IMR-90 (cell line): ENCODE measurements around the gene UTY. TPM values are rescaled to one million over a fixed set of nuclear protein-coding genes. Genes with fewer than 3 reads are reported as not detected.

Source experiments
- ATAC-seq: fragments of 200-7000 bp; cut with Tn5 transposase; 2 replicates; pipeline ENCODE4 v1.9.1; 2020; ENCODE audit warnings: low read depth, mild to moderate bottlenecking, moderate library complexity
- BruUV-seq: library from RNA; stranded (reverse); fragments of 400-500 nt; replicated peaks from 2 replicates; lab custom pipeline; 2021; lab: Mats Ljungman, UMichigan
- CTCF ChIA-PET: fragments of 300-600 bp; formaldehyde crosslinking; extraction: SDS; loops from one replicate; lab custom pipeline; 2021; ENCODE audit warnings: antibody characterized with exemption; lab: Yijun Ruan, JAX
- POLR2A ChIA-PET: fragments of 300-600 bp; sonication (Branson Sonifier 250); formaldehyde crosslinking; loops from one replicate; lab custom pipeline; 2022; ENCODE audit warnings: antibody characterized with exemption; ENCODE audit not compliant: unreplicated experiment; lab: Charles Lee
- DNase-seq: peaks from one replicate; pipeline ENCODE4 v3.0.0; 2013
- H2AFZ ChIP-seq: replicated peaks from 2 replicates; pipeline ENCODE3; 2013; ENCODE audit warnings: low read length, mild to moderate bottlenecking; ENCODE audit not compliant: poor library complexity
- H2AK5ac ChIP-seq: 2 replicates; pipeline ENCODE4 v1.6.1; 2013; ENCODE audit warnings: low read depth, low read length, inconsistent platforms
- H2AK9ac ChIP-seq: replicated peaks from 2 replicates; pipeline ENCODE3; 2013; ENCODE audit warnings: mild to moderate bottlenecking, low read depth, low read length, moderate library complexity; ENCODE audit not compliant: poor library complexity
- H2BK120ac ChIP-seq: 2 replicates; pipeline ENCODE4 v1.6.1; 2013; ENCODE audit warnings: low read depth, low read length, inconsistent platforms
- H2BK15ac ChIP-seq: 3 replicates; pipeline ENCODE4 v1.6.1; 2013; ENCODE audit warnings: low read depth, low read length, inconsistent platforms
- H2BK20ac ChIP-seq: 2 replicates; pipeline ENCODE4 v1.6.1; 2013; ENCODE audit warnings: low read depth, mild to moderate bottlenecking, inconsistent platforms, low read length, moderate library complexity
- H2BK5ac ChIP-seq: 2 replicates; pipeline ENCODE4 v1.6.1; 2013; ENCODE audit warnings: mild to moderate bottlenecking, low read depth, low read length, inconsistent platforms; ENCODE audit not compliant: poor library complexity, severe bottlenecking
- H3K14ac ChIP-seq: replicated peaks from 2 replicates; pipeline ENCODE4 v1.6.1; 2013; ENCODE audit warnings: low read depth, low read length, inconsistent platforms
- H3K18ac ChIP-seq: 2 replicates; pipeline ENCODE4 v1.6.1; 2013; ENCODE audit warnings: low read depth, low read length, control low read depth
- H3K23ac ChIP-seq: 2 replicates; pipeline ENCODE4 v1.6.1; 2013; ENCODE audit warnings: low read depth, low read length, inconsistent platforms
- H3K27ac ChIP-seq: 2 replicates; pipeline ENCODE4 v1.5.1; 2013; ENCODE audit warnings: mild to moderate bottlenecking, control low read depth, low read length; ENCODE audit not compliant: insufficient read depth
- H3K27me3 ChIP-seq: 2 replicates; pipeline ENCODE4 v1.6.1; 2013; ENCODE audit warnings: low read length; ENCODE audit not compliant: control insufficient read depth, insufficient read depth
- H3K36me3 ChIP-seq: 2 replicates; pipeline ENCODE4 v1.6.1; 2013; ENCODE audit warnings: low read length, mixed read lengths; ENCODE audit not compliant: control insufficient read depth, insufficient read depth
- H3K4ac ChIP-seq: 2 replicates; pipeline ENCODE4 v1.6.1; 2013; ENCODE audit warnings: low read depth, low read length, inconsistent platforms
- H3K4me1 ChIP-seq: 2 replicates; pipeline ENCODE4 v1.6.1; 2013; ENCODE audit warnings: low read length, mixed read lengths; ENCODE audit not compliant: control insufficient read depth, insufficient read depth
- H3K4me2 ChIP-seq: 2 replicates; pipeline ENCODE4 v1.6.1; 2013; ENCODE audit warnings: low read depth, mild to moderate bottlenecking, control low read depth, low read length, moderate library complexity
- H3K4me3 ChIP-seq: 2 replicates; pipeline ENCODE4 v1.5.1; 2013; ENCODE audit warnings: low read depth, mild to moderate bottlenecking, control low read depth, low read length, moderate library complexity; ENCODE audit not compliant: insufficient read depth
- H3K56ac ChIP-seq: 2 replicates; pipeline ENCODE4 v1.6.1; 2013; ENCODE audit warnings: low read length, inconsistent platforms; ENCODE audit not compliant: insufficient read depth; ENCODE audit errors: extremely low read depth
- H3K79me1 ChIP-seq, 2 experiments: 2 replicates each; pipeline ENCODE4 v1.6.1; 2013; ENCODE audit warnings: low read length in 2 of 2, inconsistent platforms in 1 of 2, low read depth in 1 of 2
- H3K9ac ChIP-seq: 2 replicates; pipeline ENCODE4 v1.6.1; 2013; ENCODE audit warnings: low read depth, low read length, control low read depth
- H3K9me1 ChIP-seq: 2 replicates; pipeline ENCODE4 v1.6.1; 2013; ENCODE audit warnings: low read length, inconsistent platforms; ENCODE audit not compliant: insufficient read depth
- H3K9me3 ChIP-seq: 2 replicates; pipeline ENCODE4 v1.6.1; 2013; ENCODE audit warnings: low read length; ENCODE audit not compliant: control insufficient read depth, insufficient read depth
- H4K20me1 ChIP-seq: 2 replicates; pipeline ENCODE4 v1.6.1; 2013; ENCODE audit warnings: low read length, inconsistent platforms; ENCODE audit not compliant: insufficient read depth
- H4K5ac ChIP-seq: 2 replicates; pipeline ENCODE4 v1.6.1; 2013; ENCODE audit warnings: mild to moderate bottlenecking, low read depth, low read length, control low read depth
- H4K8ac ChIP-seq, 2 experiments: 2 replicates each; pipeline ENCODE4 v1.6.1; 2013; ENCODE audit warnings: low read depth in 2 of 2, low read length in 2 of 2, control low read depth in 1 of 2, inconsistent platforms in 1 of 2
- H4K91ac ChIP-seq: 2 replicates; pipeline ENCODE4 v1.6.1; 2013; ENCODE audit warnings: low read depth, low read length, inconsistent platforms; ENCODE audit not compliant: insufficient read depth
- CHD1 ChIP-seq: IDR thresholded peaks from 2 replicates; pipeline ENCODE4 v1.6.1; 2012; ENCODE audit warnings: low read depth, low read length, improper control_type of control experiment
- FOS ChIP-seq: fragments of 150-350 bp; IDR thresholded peaks from 2 replicates; pipeline ENCODE4 v1.6.1; 2016; ENCODE audit warnings: low read depth, low read length
- RFX5 ChIP-seq: IDR thresholded peaks from 2 replicates; pipeline ENCODE4 v1.8.0; 2012; ENCODE audit warnings: low read depth, mild to moderate bottlenecking, low read length, moderate library complexity
- WGBS, 2 experiments: methylation state at CpG; one replicate each; pipeline versions ENCODE4 v1.1.5 to v1.1.7; 2013; ENCODE audit warnings: missing lambda C conversion rate in 2 of 2; ENCODE audit not compliant: insufficient read length in 1 of 2; ENCODE audit errors: extremely low coverage in 2 of 2; 5-methylcytosine and 5-hydroxymethylcytosine counted together
- dilution Hi-C: fragments of 300-500 bp; cut with HindIII; formaldehyde crosslinking; loops from one replicate; pipeline ENCODE4 v1.14.3; 2018; ENCODE audit warnings: low sequenced_read_pairs; ENCODE audit not compliant: unreplicated experiment
- in situ Hi-C: fragments of 300-500 bp; cut with MboI; formaldehyde crosslinking; loops from 3 replicates; pipeline ENCODE4 v1.14.3; 2019; ENCODE audit warnings: low sequenced_read_pairs, inconsistent platforms, mixed read lengths
- intact Hi-C: fragments of 100-400 bp; cut with micrococcal nuclease; formaldehyde crosslinking; loops from 2 replicates; pipeline ENCODE4 v1.10.0; 2022
- polyA plus RNA-seq, 3 experiments: library from polyadenylated mRNA; depleted of rRNA; stranded (reverse); fragments of >200 nt; gene quantifications; 2 replicates each; pipeline ENCODE4 v1.2.3, GENCODE V29; 2012; ENCODE audit warnings: low replicate concordance in 1 of 3
- total RNA-seq: library from RNA; depleted of rRNA; stranded (reverse); fragments of >200 nt; gene quantifications from 2 replicates; pipeline ENCODE4 v1.2.3, GENCODE V29; 2012
- TF ChIP-seq, protein P1 (sequence below): fragments of 150-350 bp; IDR thresholded peaks from 2 replicates; pipeline ENCODE4 v1.6.1; 2017; ENCODE audit warnings: mild to moderate bottlenecking, antibody characterized with exemption, low read length, low read depth
- TF ChIP-seq, protein P2 (sequence below): conservative IDR thresholded peaks from 2 replicates; pipeline ENCODE4 v1.5.1; 2012; ENCODE audit warnings: mild to moderate bottlenecking, low read depth, low read length, improper control_type of control experiment

The UTY gene
- total and polyA plus RNA-seq, 2 of the 4 experiments (the other 2 are of a cell fraction), result not detected

DNA sequence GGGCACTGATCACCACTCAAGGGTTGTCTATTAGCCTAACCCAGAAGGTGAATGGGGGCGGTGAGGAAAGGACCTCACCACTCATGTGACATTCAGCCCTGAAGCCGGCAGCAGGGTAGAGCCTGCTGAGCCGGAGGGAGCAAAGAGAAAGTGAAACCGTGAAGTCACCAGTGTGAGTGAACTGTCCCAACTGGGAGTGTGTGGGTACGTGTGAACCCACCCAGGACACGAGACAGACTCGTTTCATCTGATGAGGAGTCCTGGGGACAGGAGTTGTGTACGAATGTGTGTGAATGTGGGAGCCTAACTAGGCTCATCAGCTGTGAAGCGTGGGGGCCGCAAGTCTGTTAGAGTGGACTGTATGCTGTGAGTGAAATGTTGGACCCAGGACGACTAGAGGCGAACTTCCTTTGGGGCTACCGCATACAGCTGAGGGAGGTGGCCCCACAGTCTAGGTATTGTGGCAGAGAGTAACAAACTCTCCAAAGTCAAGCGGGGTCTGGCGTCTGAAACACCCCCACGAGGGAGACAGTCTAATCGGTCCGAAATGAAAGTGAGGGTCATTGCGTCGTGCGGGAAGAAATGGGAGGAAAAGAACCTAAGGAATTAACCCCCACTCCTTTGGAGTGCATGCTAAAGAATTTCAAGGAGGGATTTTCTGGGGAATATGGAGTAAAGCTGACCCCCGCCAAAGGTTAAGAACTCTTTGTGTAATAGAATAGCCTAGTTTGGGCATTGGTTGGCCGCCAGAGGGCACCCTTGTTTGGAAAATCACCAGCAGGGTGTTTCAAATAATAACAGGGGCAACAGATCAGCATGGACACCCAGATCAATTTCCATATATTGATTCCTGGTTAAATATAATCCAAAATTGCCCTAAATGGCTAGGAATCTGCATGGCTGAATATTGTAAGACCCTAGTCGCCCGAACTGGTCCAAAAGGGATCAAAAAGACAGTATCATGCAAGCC is 43.6 kb downstream of the UTY start:
- no peak overlapping the region for H2AFZ ChIP-seq
- no peak for ATAC-seq
- no peak overlapping the region for H2AK9ac ChIP-seq
- DNase-seq, result no peak
- no peak overlapping the region for H2BK120ac ChIP-seq
- no peak overlapping the region for H2AK5ac ChIP-seq
- no peak overlapping the region for H2BK5ac ChIP-seq
- H3K36me3 ChIP-seq, result no peaks in the 10 kb centered on the region
- no peaks in the 10 kb centered on the region for H3K9me1 ChIP-seq
- dilution Hi-C loops, result no loop called here
- H3K9ac ChIP-seq, result no peak overlapping the region
- H3K4me2 ChIP-seq, result no peak overlapping the region
- no peak overlapping the region for H4K91ac ChIP-seq
- intact Hi-C loops, result no loop called here
- H3K4me3 ChIP-seq, result no peak overlapping the region
- no peak overlapping the region for H3K18ac ChIP-seq
- no peak overlapping the region for H3K23ac ChIP-seq
- CTCF ChIA-PET, result no interaction called here
- no peaks in the 10 kb centered on the region for H3K9me3 ChIP-seq
- no peaks in the 10 kb centered on the region for H3K79me1 ChIP-seq
- in situ Hi-C loops, result no loop called here
- no peak overlapping the region for H4K8ac ChIP-seq
- H3K4ac ChIP-seq, result no peak overlapping the region
- H3K4me1 ChIP-seq, result no peaks in the 10 kb centered on the region
- H2BK20ac ChIP-seq, result no peak overlapping the region
- WGBS, 2 experiments, result no CpG with 5 or more reads among the region's 25 CpGs
- POLR2A ChIA-PET, result no interaction called here
- BruUV-seq, result no TSS peak
- no peak overlapping the region for H3K56ac ChIP-seq
- no peak overlapping the region for H4K5ac ChIP-seq
- H3K27me3 ChIP-seq, result no peaks in the 10 kb centered on the region
- TF ChIP-seq CHD1 (no peak), FOS (no peak), RFX5 (no peak)
- TF ChIP-seq, protein P1, sequence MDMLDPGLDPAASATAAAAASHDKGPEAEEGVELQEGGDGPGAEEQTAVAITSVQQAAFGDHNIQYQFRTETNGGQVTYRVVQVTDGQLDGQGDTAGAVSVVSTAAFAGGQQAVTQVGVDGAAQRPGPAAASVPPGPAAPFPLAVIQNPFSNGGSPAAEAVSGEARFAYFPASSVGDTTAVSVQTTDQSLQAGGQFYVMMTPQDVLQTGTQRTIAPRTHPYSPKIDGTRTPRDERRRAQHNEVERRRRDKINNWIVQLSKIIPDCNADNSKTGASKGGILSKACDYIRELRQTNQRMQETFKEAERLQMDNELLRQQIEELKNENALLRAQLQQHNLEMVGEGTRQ, result no peak
- TF ChIP-seq, protein P2, sequence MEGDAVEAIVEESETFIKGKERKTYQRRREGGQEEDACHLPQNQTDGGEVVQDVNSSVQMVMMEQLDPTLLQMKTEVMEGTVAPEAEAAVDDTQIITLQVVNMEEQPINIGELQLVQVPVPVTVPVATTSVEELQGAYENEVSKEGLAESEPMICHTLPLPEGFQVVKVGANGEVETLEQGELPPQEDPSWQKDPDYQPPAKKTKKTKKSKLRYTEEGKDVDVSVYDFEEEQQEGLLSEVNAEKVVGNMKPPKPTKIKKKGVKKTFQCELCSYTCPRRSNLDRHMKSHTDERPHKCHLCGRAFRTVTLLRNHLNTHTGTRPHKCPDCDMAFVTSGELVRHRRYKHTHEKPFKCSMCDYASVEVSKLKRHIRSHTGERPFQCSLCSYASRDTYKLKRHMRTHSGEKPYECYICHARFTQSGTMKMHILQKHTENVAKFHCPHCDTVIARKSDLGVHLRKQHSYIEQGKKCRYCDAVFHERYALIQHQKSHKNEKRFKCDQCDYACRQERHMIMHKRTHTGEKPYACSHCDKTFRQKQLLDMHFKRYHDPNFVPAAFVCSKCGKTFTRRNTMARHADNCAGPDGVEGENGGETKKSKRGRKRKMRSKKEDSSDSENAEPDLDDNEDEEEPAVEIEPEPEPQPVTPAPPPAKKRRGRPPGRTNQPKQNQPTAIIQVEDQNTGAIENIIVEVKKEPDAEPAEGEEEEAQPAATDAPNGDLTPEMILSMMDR, result no peak
- H2BK15ac ChIP-seq, result no peak overlapping the region
- H3K27ac ChIP-seq, result no peak overlapping the region
- no peak overlapping the region for H3K14ac ChIP-seq
- H4K20me1 ChIP-seq, result no peaks in the 10 kb centered on the region
